DMS53 treated with DMSO at 0.1 percent for 48 hours (cell line): ENCODE results near the gene FSTL4.

Experiments used
- DNase-seq: peaks from one replicate; lab custom pipeline; 2025; ENCODE audit not compliant: unreplicated experiment; lab: John Stamatoyannopoulos, UW

FSTL4 gene

GRCh38 chr5:133520991-133521706 is 91.2 kb downstream of the FSTL4 start:
- DNase-seq = no peak

- DNase-seq = no peak
Measured at GRCh38 chr5:133520062-133520461, 92.3 kb downstream of the FSTL4 start.

DNA sequence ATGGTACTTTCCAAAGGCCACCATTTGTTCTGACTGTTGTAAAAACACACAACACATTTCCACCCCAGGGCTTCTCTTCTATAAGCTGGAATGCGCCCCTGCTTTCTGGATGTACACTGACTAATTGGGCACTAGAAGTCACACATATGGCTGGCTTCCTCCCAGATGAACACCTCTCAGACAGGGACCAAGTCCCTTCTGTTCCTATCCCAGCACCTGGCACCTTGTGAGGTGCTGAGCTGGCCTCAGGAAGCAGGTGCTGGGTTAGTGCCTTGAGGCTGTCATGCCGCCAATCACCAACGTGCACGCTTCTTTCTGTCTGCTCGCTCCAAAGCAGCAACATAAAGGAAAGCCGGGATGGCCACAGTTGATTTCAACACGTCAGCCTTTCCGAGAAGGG is 93.2 kb downstream of the FSTL4 start:
- peak; percentile 35 for DNase-seq

DNA sequence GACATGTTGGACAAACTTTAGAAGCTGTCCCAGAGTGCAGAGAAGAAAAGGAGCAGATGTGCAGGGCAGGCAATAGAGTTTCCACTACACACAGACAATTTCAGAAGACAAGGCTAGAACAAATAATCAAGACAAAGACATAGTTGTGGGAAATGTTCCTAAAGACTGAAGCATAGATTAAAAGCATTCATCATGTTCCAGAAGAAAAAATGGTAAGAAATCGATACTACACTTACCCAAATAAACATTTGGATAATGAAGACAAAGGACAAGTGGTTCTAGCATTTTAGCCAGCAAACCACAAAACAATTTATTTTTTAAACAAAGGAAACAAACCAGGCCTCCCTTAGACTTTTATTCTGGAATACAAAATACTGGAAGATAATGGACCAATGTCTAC is 97.9 kb downstream of the FSTL4 start:
- no peak for DNase-seq

DNA sequence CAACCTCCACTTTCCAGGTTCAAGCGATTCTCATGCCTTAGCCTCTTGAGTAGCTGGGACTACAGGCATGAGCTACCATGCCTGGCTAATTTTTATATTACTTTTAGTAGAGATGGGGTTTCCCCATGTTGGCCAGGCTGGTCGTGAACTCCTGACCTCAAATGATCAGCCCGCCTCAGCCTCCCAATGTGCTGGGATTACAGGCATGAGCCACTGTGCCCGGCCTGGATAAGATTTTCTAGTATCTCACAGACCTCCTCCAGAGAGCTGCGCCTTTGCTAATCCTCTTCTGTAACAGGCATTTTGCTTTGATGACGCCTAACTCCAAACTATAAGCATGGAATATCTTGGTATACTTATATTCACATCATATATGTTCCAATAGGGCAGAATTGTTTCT is 99.4 kb downstream of the FSTL4 start:
- DNase-seq = no peak

- DNase-seq = no peak
Measured at GRCh38 chr5:133511653-133512235, 100.6 kb downstream of the FSTL4 start.

DNA sequence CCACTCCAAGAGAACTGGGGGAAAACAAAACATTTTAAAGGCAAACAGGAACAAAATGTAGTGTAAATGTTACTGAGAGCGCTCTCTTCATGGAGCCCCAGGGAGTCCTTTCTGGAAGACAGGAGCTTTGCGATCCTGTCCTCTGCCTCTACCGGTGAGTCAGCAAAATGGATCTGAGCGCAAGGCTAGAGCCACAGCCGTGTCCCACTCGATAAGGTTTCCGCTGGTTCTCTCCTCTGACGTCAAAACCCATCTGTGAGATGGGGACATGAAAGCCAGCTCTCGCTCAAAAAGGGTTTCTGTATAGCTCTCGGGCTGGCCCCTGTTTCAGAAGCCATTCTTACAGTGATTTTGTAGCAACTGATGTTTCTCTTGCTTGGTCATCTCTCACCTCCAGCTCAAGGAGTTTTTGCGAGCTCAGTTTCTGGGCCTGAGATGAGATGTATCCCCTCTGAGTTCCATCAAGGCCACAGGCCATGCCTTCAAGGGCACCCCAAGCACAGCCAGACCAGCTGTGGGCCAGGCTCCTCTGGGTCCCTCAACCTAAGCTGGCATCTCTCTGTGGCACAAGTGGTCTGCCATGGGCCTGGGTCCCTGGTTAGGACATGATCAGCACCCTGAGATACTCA is 101.6 kb downstream of the FSTL4 start:
- no peak for DNase-seq

- no peak for DNase-seq
Measured at GRCh38 chr5:133509742-133510079, 102.6 kb downstream of the FSTL4 start.

DNA sequence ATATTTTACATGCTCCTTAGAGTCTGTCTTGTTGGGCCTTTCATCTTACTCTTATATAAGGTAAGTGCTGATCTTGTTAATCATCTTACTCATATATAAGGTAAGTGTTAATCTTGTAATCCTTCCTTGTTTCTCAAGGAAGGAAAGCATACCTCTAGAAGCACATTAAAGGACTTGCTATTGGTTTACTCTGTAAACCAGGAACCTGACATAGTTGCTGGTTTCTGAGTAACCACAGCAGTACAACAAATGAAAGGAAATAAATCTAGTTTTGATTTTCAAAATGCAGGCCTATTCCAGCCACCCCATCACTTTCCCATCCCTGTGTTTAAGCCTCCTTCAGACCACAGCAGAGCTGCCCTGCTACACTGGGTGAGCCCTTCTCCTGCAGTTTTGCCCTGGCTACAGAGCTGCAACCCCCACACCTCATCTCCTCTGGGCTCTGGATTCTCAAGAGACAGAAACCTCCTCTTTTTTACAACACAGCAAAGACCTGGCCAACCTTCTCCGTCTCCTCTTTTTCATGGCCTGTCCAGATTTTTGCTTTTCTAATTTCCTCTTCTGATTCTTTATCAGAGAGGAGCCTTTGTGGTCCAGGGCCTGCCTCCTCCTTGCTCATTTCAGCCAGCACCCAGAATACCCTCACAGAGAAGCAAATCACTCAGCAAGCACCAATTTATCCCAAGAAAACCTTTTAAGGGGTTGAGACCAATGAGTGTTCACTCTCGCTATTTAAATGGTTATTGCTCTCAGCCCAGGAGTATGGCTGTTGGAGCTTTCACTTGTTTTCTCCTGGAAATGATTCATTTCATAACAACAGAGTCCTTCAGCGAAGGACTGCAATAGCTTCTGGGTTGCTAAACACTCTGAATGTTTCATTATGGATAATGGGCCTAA is 103.2 kb downstream of the FSTL4 start:
- DNase-seq = no peak

GRCh38 chr5:133508331-133508730 is 104.0 kb downstream of the FSTL4 start:
- DNase-seq = no peak

DNA sequence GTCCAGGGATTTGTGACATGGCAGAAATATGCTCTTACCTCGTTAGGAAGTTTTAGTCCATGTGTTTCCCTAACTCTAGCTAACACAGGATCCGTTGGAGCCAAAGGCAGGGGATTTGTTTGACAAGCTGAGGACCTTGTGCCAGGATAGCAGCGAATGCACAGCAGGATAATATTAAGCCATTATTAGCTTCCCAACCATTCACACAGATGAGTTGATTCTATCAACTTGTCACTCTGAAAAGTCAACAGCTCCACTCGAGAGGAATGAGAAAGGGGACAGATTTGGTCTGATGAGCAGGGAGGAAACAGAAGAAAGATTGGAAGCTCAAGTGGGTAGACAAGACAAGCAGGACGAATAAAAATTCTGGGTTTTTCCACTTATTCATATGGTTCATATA is 106.2 kb downstream of the FSTL4 start:
- peak; percentile 69 for DNase-seq

DNA sequence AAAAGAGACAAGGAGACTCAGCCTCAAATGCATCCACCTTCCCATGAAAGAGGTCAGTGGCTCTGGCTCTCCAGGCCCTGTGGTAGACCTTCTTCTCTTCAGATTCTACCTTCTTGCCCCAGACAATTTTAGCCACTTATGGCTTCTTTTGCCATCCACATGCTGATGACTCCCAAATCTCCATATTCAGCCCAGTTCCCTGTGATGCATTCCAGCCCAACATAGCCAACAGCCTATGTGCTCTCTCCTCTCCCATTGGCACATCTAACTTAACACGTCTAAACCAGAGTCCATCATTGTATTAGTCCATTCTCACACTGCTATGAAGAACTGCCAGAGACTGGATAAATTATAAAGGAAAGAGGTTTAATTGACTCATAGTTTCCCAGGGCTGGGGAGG is 108.8 kb downstream of the FSTL4 start:
- DNase-seq = no peak

- peak; percentile 97 for DNase-seq
Measured at GRCh38 chr5:133499895-133500294, 112.4 kb downstream of the FSTL4 start.

- no peak for DNase-seq
Measured at GRCh38 chr5:133497608-133498348, 114.6 kb downstream of the FSTL4 start.

DNA sequence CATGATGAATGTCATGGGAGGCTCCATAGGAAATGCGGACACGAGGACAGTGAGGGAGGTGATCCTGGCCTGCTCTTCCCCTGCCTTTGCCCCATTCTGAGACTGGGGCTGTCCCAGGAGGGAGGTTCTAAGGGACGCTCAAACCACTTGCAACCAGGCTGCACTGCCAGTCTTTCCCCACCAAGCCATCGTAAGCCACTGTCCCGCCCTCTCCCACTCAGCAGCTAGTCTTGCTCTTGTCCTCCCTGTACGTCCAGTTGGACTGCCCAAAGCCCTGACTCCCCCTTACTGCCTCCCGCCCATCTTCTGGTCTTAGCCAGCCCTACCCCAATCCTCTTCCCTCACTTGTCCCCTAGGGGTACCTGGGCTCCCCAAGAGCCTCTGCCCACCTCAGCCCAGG is 115.7 kb downstream of the FSTL4 start:
- no peak for DNase-seq

- peak; percentile 74 for DNase-seq
Measured at GRCh38 chr5:133494923-133495246, 117.5 kb downstream of the FSTL4 start.

DNA sequence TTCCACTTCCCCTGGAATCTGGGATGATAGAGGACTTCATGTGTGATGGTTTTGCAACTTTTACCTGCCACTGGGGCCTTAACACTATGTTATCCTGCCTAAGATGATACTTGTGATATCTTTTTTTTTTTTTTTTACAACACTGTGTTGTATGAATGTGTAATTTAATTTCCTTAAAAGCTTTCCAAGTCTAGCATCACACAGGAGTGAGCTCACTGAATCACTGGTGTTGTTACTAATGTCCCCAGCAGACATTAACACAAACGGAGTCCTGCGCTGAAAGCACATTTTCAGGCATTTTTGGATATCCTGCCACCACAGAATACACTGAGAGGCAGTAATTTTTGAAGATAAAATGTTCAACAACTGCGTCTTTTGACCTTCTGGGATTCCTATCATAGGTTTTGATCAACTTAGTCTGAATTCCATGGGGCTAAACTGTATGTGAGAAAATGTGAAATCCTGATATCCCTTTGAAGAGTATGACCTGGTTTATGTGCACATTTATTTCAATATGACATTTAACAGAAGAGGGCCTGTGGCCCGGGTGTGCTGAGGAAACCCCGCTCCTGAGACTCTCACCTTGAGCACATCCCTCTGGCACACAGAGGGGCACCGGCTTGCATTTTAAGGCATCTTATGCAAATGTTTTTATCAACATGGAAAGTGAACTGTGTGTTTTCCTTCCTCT is 118.0 kb downstream of the FSTL4 start:
- DNase-seq = no peak

DNA sequence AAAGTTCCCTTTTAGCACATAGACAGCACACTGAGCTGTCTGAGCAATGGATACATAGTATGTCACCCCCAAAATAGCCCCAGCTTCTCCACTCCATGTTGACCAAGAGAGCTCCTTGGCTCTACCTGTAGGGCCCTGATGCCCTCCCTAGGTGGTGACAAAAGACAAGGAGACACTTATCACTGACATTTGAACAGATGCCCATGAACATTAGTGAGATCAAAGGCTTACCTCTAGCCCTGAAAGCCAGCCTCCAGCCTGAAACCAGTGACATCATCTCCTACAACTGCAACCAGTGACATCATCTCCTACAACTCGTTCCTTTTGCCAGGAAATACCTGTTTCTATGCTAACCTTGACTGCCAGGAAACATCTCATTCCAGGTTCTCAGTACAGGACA is 122.7 kb downstream of the FSTL4 start:
- DNase-seq = peak; percentile 96

GRCh38 chr5:133487093-133487492 is 125.2 kb downstream of the FSTL4 start:
- DNase-seq = no peak

GRCh38 chr5:133485468-133485867 is 126.9 kb downstream of the FSTL4 start:
- no peak for DNase-seq
